ENCODE data around the gene NCAPD2.
"Not testable (repeated sequence)": the region's sequence is repeated elsewhere in the genome, so short reads cannot be mapped to it uniquely, and the experiment has no call there.

NCAPD2 gene

GRCh38 chr12:6488240-6488639 lies 5.7 kb upstream of the NCAPD2 start:
- TF ChIP-seq CTCF (IDR thresholded peaks at IDR 0.05; ENCODE audit: control insufficient read depth, extremely low read depth, insufficient read depth) = no peak
- H3K4me3 ChIP-seq (ENCODE audit: low read depth, low read length) = no peak overlapping the region
- no peak for DNase-seq (ENCODE audit: low read depth)

GRCh38 chr12:6489449-6489848 lies 4.5 kb upstream of the NCAPD2 start:
- TF ChIP-seq CTCF (IDR thresholded peaks at IDR 0.05; ENCODE audit: control insufficient read depth, extremely low read depth, insufficient read depth) = no peak
- DNase-seq (ENCODE audit: low read depth) = no peak
- H3K4me3 ChIP-seq (ENCODE audit: low read depth, low read length) = no peak overlapping the region

- DNase-seq (ENCODE audit: low read depth); H3K4me3 ChIP-seq (ENCODE audit: low read depth, low read length): not testable (repeated sequence)
Measured at GRCh38 chr12:6490673-6491072, 3.2 kb upstream of the NCAPD2 start.

- H3K4me3 ChIP-seq (ENCODE audit: low read depth, low read length) = peak within 1 kb of the TSS; percentile 99
- peak; percentile 82 for DNase-seq (ENCODE audit: low read depth)
- TF ChIP-seq CTCF (IDR thresholded peaks at IDR 0.05; ENCODE audit: control insufficient read depth, extremely low read depth, insufficient read depth) = no peak
Measured at GRCh38 chr12:6492838-6493496, 935 bp upstream of the NCAPD2 start, which contains the start of gene MRPL51. Gene MRPL51 (minus strand): TSS chr12:6493262. CDS start chr12:6493136, 126 bp downstream.

DNA sequence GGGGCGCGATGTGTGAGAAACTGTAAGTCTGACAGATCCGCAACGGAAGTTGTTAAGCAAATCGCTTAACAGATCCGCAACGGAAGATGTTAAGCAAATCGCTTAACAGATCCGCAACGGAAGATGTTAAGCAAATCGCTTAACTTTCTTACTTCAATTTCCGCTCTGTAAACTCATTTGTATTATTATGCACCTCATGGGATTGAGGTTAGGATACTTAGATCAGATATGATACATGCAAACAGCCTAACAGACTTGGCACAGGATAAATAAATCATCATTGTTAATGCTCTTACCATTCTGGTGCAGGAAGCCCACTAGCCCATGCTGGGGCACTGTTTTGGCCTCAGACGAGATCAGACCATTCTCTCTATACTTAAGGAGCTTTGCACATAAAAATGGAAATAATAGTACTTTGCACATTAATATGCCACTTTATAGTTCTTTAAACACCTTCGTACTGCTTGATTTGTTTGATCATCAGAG lies 399 bp downstream of the NCAPD2 start:
- no peak for DNase-seq (ENCODE audit: low read depth)
- H3K4me3 ChIP-seq (ENCODE audit: low read depth, low read length) = peak overlapping the region; percentile 99
- TF ChIP-seq CTCF (IDR thresholded peaks at IDR 0.05; ENCODE audit: control insufficient read depth, extremely low read depth, insufficient read depth) = no peak

- no peak for TF ChIP-seq CTCF (IDR thresholded peaks at IDR 0.05; ENCODE audit: control insufficient read depth, extremely low read depth, insufficient read depth)
- no peak for DNase-seq (ENCODE audit: low read depth)
- H3K4me3 ChIP-seq (ENCODE audit: low read depth, low read length) = peak overlapping the region; percentile 99
Measured at GRCh38 chr12:6494968-6495367, 1.1 kb downstream of the NCAPD2 start.

DNA sequence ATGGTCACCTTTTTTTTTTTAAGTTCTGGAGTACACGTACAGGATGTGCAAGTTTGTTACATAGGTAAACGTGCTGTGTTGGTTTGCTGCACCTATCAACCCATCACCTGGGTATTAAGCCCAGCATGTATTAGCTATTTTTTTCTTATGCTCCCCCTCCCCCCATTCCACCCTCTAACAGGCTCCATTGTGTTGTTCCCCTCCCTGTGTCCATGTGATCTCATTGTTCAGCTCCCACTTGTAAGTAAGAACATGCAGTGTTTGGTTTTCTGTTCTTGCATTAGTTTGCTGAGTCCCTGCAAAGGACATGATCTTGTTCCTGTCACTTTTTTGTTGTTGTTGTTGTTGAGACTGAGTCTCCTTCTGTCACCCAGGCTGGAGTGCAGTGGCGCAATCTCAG lies 3.4 kb downstream of the NCAPD2 start:
- not testable (repeated sequence) for H3K4me3 ChIP-seq (ENCODE audit: low read depth, low read length); DNase-seq (ENCODE audit: low read depth)

DNA sequence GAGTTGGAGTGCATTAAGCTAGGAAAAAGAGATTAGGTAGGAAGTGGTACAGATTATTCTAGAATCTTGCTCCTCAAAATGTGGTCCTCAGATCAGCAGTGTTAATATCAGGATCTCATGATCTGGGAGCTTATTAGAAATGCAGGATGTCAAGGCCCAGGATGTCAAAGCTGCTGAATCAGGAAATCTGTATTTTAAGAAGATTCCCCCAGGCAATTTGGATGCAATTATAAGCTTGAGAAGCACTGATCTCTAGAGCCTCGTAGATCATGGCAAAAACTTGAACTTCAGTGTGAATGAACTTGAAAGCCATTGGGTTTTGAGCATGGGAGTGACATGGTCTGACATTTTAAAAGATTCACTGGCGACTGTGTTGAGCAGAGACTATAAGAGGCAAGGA lies 6.6 kb downstream of the NCAPD2 start:
- H3K4me3 ChIP-seq (ENCODE audit: low read depth, low read length) = no peak overlapping the region
- TF ChIP-seq CTCF (IDR thresholded peaks at IDR 0.05; ENCODE audit: control insufficient read depth, extremely low read depth, insufficient read depth) = no peak
- no peak for DNase-seq (ENCODE audit: low read depth)
